HFF-Myc (cell line): Measurements from ENCODE around the gene AP1M2.
"Not testable (repeated sequence)": the region's sequence is repeated elsewhere in the genome, so short reads cannot be mapped to it uniquely, and the experiment has no call there.

Source experiments
- DNase-seq: peaks from one replicate; pipeline ENCODE4 v3.0.0-alpha.2; 2011; ENCODE audit warnings: low read depth; ENCODE audit errors: extremely low read depth
- H3K4me3 ChIP-seq: replicated peaks from 2 replicates; pipeline ENCODE4 v1.5.1; 2011; ENCODE audit warnings: low read depth, mild to moderate bottlenecking, control low read depth, low read length
- CTCF ChIP-seq: IDR thresholded peaks from 2 replicates; pipeline ENCODE4 v1.5.1; 2012; ENCODE audit warnings: mild to moderate bottlenecking, low read depth, low read length, control low read depth; ENCODE audit errors: missing control alignments

The AP1M2 gene

GRCh38 chr19:10548746-10549276 lies 38.3 kb downstream of the AP1M2 start:
- no peak overlapping the region for H3K4me3 ChIP-seq
- no peak for TF ChIP-seq CTCF
- DNase-seq, result no peak

GRCh38 chr19:10546817-10547216 lies 40.3 kb downstream of the AP1M2 start:
- H3K4me3 ChIP-seq, result no peak overlapping the region
- DNase-seq, result no peak
- no peak for TF ChIP-seq CTCF

- no peak for TF ChIP-seq CTCF
- H3K4me3 ChIP-seq, result peak overlapping the region; percentile 81
- no peak for DNase-seq
Measured at GRCh38 chr19:10544753-10545251, 42.3 kb downstream of the AP1M2 start.

GRCh38 chr19:10544242-10544752 lies 42.8 kb downstream of the AP1M2 start:
- no peak for DNase-seq
- TF ChIP-seq CTCF, result no peak
- peak overlapping the region; percentile 81 for H3K4me3 ChIP-seq

GRCh38 chr19:10543420-10544241 lies 43.5 kb downstream of the AP1M2 start, which contains the start of gene ATG4D:
ATG4D (plus strand) TSS chr19:10543904; CDS start chr19:10544091, 187 bp downstream.
- no peak for DNase-seq
- H3K4me3 ChIP-seq, result peak within 1 kb of the TSS; percentile 81
- no peak for TF ChIP-seq CTCF

GRCh38 chr19:10543059-10543419 lies 44.1 kb downstream of the AP1M2 start:
- TF ChIP-seq CTCF, result no peak
- DNase-seq, result no peak
- H3K4me3 ChIP-seq, result peak overlapping the region; percentile 81; the same call in 1 of the 2 replicates

- not testable (repeated sequence) for H3K4me3 ChIP-seq, DNase-seq
Measured at GRCh38 chr19:10539016-10539415, 48.1 kb downstream of the AP1M2 start.
